Breast epithelium (tissue), 3 donors: Measurements from ENCODE around the gene POLR1C.

Experiments
- CTCF ChIP-seq, 3 donors: fragments of 450-650 bp; IDR thresholded peaks; one replicate each; pipeline ENCODE4 v1.5.1; 2016 to 2017; ENCODE audit warnings: antibody characterized with exemption in 3 of 3, mild to moderate bottlenecking in 3 of 3, moderate library complexity in 3 of 3
- POLR2A ChIP-seq: fragments of 450-650 bp; IDR thresholded peaks from one replicate; pipeline ENCODE4 v1.6.1; 2016; ENCODE audit warnings: antibody characterized with exemption, mild to moderate bottlenecking, moderate library complexity
- POLR2AphosphoS5 ChIP-seq, 3 donors: sonication (generic); formaldehyde crosslinking; IDR thresholded peaks; one replicate each; pipeline ENCODE4 v1.6.1; 2017; ENCODE audit warnings: antibody characterized with exemption in 3 of 3

- TF ChIP-seq CTCF (IDR thresholded peaks at IDR 0.05), result no peak
- TF ChIP-seq POLR2A, result no peak
- no peak for TF ChIP-seq POLR2AphosphoS5 (IDR thresholded peaks at IDR 0.05)
Measured at GRCh38 chr6:43471399-43471798, 45.5 kb upstream of the POLR1C start.
